ENCODE results near the gene UGT1A4.
"Not testable (repeated sequence)": the region's sequence is repeated elsewhere in the genome, so short reads cannot be mapped to it uniquely, and the experiment has no call there.

Gene UGT1A4

DNA sequence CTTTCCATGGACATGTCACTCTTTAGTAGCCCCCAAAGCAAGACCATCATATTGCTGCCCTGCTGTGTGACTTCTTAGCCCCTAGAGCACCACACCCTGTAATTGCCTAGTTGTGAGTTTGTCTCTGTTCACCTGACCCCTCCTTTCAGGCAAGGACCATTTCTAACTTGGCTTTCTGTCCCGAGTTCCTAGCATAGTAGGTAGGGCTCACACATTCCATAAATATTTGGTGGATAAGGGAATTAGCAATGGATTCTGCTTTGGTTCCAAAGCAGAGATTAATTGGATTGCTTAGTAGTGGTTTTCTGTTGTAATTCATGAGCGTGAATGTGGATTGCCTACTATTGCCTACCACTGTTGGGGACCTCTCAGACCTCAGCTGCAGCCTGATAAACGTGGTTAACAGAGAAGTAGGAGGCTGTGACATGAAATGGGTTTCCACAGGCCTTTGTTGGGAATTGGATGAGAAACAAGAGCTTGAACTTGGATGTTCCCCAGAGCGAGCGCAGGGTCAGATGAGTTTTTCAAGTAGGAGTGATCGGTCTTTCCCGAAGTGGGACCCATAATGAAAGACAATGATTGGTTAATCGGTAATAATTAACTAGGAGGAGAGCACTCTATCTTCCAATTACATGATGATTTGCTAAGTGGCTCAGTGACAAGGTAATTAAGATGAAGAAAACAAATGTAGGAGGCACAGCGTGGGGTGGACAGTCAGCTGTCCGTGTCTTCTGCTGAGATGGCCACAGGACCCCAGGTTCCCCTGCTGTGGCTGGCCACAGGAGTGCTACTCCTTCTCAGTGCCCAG is 28.1 kb downstream of the UGT1A4 start:
- Histone ChIP-seq H3K27ac (no peak overlapping the region), H2AFZ (no peak overlapping the region), H3K4me3 (ENCODE audit: low read depth, low read length) (no peak overlapping the region)

DNA sequence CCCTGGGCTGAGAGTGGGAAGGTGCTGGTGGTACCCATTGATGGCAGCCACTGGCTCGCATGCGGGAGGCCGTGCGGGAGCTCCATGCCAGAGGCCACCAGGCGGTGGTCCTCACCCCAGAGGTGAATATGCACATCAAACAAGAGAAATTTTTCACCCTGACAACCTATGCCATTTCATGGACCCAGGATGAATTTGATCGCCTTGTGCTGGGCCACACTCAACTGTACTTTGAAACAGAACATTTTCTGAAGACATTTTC is 28.7 kb downstream of the UGT1A4 start:
- no peak overlapping the region for H3K9ac ChIP-seq
- no peaks in the 10 kb centered on the region for H3K9me3 ChIP-seq (ENCODE audit: control insufficient read depth, low read length)
- no peaks in the 10 kb centered on the region for H3K79me2 ChIP-seq
- TF ChIP-seq, protein P1, sequence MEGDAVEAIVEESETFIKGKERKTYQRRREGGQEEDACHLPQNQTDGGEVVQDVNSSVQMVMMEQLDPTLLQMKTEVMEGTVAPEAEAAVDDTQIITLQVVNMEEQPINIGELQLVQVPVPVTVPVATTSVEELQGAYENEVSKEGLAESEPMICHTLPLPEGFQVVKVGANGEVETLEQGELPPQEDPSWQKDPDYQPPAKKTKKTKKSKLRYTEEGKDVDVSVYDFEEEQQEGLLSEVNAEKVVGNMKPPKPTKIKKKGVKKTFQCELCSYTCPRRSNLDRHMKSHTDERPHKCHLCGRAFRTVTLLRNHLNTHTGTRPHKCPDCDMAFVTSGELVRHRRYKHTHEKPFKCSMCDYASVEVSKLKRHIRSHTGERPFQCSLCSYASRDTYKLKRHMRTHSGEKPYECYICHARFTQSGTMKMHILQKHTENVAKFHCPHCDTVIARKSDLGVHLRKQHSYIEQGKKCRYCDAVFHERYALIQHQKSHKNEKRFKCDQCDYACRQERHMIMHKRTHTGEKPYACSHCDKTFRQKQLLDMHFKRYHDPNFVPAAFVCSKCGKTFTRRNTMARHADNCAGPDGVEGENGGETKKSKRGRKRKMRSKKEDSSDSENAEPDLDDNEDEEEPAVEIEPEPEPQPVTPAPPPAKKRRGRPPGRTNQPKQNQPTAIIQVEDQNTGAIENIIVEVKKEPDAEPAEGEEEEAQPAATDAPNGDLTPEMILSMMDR (IDR thresholded peaks at IDR 0.05): no peak
- H3K27ac ChIP-seq: no peak overlapping the region
- H3K4me2 ChIP-seq (ENCODE audit: low read length): no peak overlapping the region
- H3K36me3 ChIP-seq (ENCODE audit: control insufficient read depth, insufficient read depth, low read length): no peaks in the 10 kb centered on the region
- no peak overlapping the region for H2AFZ ChIP-seq
- H3K4me1 ChIP-seq: no peaks in the 10 kb centered on the region
- H3K27me3 ChIP-seq (ENCODE audit: control insufficient read depth, insufficient read depth, low read length): no peaks in the 10 kb centered on the region
- no peak overlapping the region for H3K4me3 ChIP-seq (ENCODE audit: low read depth, low read length)

More for the DNA sequence above, 28.1 kb downstream of the UGT1A4 start:
- Histone ChIP-seq H3K79me2 (no peaks in the 10 kb centered on the region), H3K36me3 (ENCODE audit: control insufficient read depth, insufficient read depth, low read length) (no peaks in the 10 kb centered on the region), H3K27me3 (ENCODE audit: control insufficient read depth, insufficient read depth, low read length) (no peaks in the 10 kb centered on the region), H3K9ac (no peak overlapping the region), H3K4me1 (no peaks in the 10 kb centered on the region), H3K9me3 (ENCODE audit: control insufficient read depth, low read length) (no peaks in the 10 kb centered on the region), H3K4me2 (ENCODE audit: low read length) (no peak overlapping the region)
- TF ChIP-seq, protein P1 (IDR thresholded peaks at IDR 0.05): no peak

DNA sequence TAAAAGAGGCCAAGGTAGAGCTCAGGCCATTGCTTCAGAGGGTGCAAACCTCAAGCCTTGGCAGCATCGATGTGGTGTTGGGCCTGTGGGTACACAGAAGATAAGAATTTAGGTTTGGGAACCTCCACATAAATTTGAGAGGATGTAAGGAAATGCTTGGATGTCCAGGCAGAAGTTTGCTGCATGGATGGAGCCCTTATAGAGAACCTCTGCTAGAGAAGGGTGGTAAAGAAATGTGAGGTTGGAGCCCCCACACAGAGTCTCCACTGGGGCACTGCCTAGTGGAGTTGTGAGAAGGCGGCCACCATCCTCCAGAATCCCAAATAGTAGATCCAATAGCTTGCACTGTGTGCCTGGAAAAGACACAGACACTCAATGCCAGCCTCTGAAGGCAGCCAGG is 32.2 kb downstream of the UGT1A4 start:
- H3K9me3 ChIP-seq (ENCODE audit: control insufficient read depth, low read length); H3K36me3 ChIP-seq (ENCODE audit: control insufficient read depth, insufficient read depth, low read length); H2AFZ ChIP-seq; H3K9ac ChIP-seq; H3K4me3 ChIP-seq (ENCODE audit: low read depth, low read length); H3K79me2 ChIP-seq; H3K4me1 ChIP-seq; H3K27me3 ChIP-seq (ENCODE audit: control insufficient read depth, insufficient read depth, low read length); H3K4me2 ChIP-seq (ENCODE audit: low read length); H3K27ac ChIP-seq: not testable (repeated sequence)

DNA sequence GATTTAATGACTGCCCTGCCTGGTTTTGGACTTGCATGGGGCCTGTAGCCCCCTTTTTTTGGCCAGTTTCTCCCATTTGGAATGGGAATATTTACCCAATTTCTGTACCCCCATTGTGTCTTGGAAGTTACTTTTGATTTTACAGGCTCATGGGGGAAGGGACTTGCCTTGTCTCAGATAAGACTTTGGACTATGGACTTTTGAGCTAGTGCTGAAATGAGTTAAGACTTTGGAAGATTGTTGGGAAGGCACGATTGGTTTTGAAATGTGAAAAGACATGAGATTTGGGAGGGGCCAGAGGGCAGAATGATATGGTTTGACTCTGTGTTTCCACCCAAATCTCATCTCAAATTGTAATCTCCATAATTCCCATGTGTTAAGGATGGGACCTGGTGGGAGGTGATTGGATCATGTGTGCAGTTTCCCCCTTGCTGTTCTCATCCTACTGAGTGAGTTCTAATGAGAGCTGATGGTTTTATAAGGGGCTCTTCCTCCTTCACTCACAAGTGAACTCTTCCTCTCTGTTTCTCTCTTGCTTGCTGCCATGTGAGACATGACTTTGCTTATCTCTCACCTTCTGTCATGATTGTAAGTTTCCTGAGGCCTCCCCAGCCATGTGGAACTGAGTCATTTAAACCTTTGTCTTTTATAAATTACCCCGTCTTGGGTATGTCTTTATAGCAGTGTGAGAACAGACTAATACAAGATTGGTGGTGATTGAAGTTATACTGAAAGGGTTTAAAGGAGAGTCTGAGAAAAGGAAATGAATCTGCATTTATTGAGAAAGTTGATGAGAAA is 32.9 kb downstream of the UGT1A4 start:
- not testable (repeated sequence) for H3K9ac ChIP-seq; H3K36me3 ChIP-seq (ENCODE audit: control insufficient read depth, insufficient read depth, low read length); H3K4me3 ChIP-seq (ENCODE audit: low read depth, low read length); H3K79me2 ChIP-seq; H3K27me3 ChIP-seq (ENCODE audit: control insufficient read depth, insufficient read depth, low read length); H3K27ac ChIP-seq; H3K9me3 ChIP-seq (ENCODE audit: control insufficient read depth, low read length); H3K4me2 ChIP-seq (ENCODE audit: low read length); H2AFZ ChIP-seq; H3K4me1 ChIP-seq

DNA sequence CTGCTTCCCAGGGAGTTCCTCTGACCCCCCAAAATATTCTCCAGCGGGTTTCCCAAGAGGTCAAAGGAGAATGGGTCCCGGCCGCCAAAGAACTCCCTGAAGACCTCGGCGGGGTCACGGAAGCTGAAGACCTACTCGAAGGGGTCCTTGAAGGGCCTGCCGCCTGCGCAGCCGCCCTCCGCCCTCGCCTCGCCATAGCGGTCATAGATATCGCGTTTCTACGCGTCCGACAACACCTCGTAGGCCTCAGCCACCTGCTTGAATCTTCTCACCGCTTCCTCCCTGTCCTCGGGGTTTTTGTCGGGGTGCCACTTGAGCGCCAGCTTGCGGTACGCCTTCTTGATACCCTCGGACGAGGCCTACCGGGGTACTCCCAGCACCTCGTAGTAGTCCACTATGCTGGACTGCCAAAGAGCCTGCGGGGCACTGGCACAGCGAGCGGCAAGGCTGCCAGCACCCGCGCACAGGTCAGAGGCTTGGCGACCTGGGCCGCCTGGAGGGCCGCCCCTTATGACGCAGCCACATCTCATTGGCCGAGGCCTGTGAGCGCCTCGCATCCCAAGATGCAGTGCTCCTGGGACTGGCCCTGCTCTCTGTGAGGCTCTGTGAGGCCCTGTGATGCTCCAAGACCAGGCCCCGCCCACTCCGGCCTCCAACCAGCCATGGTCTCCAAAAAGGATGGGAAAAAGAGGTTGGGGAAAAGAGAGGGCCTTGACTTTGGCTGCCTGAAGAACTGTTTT is 36.5 kb downstream of the UGT1A4 start:
- H3K36me3 ChIP-seq (ENCODE audit: control insufficient read depth, insufficient read depth, low read length): no peaks in the 10 kb centered on the region
- no peaks in the 10 kb centered on the region for H3K4me1 ChIP-seq
- H3K4me3 ChIP-seq (ENCODE audit: low read depth, low read length): no peak overlapping the region
- H2AFZ ChIP-seq: no peak overlapping the region
- no peaks in the 10 kb centered on the region for H3K27me3 ChIP-seq (ENCODE audit: control insufficient read depth, insufficient read depth, low read length)
- no peaks in the 10 kb centered on the region for H3K9me3 ChIP-seq (ENCODE audit: control insufficient read depth, low read length)
- no peak overlapping the region for H3K9ac ChIP-seq
- H3K27ac ChIP-seq: no peak overlapping the region
- H3K79me2 ChIP-seq: no peaks in the 10 kb centered on the region
- TF ChIP-seq, protein P1 (IDR thresholded peaks at IDR 0.05): no peak
- H3K4me2 ChIP-seq (ENCODE audit: low read length): no peak overlapping the region

Measured in parathyroid adenoma (tissue), 2 donors.